ENCODE measurements around the gene CEACAM1.

GRCh38 chr19:42487798-42488178 is 40.5 kb downstream of the CEACAM1 start:
- no peak for TF ChIP-seq CTCF (IDR thresholded peaks at IDR 0.05; ENCODE audit: low read length)
- TF ChIP-seq EZH2phosphoT487 (IDR thresholded peaks at IDR 0.05; ENCODE audit: low read length) = no peak
